OCI-LY3 (cell line): ENCODE data around the gene CDC42EP1.

Source experiments
- H2AFZ ChIP-seq: fragments of 200-600, 300-600 bp; shearing (Covaris generic); 2 replicates; pipeline ENCODE4 v1.6.0; 2014; ENCODE audit warnings: antibody characterized with exemption, low read depth, low read length
- H3K27ac ChIP-seq: fragments of 200-600, 300-600 bp; sonication (generic); 2 replicates; pipeline ENCODE4 v1.5.1; 2014; ENCODE audit warnings: mild to moderate bottlenecking, low read length, moderate library complexity, mixed read lengths
- H3K27me3 ChIP-seq: fragments of 200-600, 300-600 bp; sonication (generic); 2 replicates; pipeline ENCODE4 v1.6.1; 2014; ENCODE audit warnings: low read depth, low read length, mixed read lengths
- H3K36me3 ChIP-seq: fragments of 200-600, 300-600 bp; sonication (generic); replicated peaks from 2 replicates; pipeline ENCODE3; 2014; ENCODE audit warnings: low read depth, low read length, mixed read lengths
- H3K4me1 ChIP-seq: fragments of 300-600, 200-600 bp; sonication (generic); 2 replicates; pipeline ENCODE4 v1.6.1; 2014; ENCODE audit warnings: low read length, mixed read lengths
- H3K4me2 ChIP-seq: fragments of 200-600, 300-600 bp; sonication (generic); 2 replicates; pipeline ENCODE4 v1.6.1; 2014; ENCODE audit warnings: low read length, mixed read lengths
- H3K4me3 ChIP-seq: fragments of 300-600, 200-600 bp; sonication (generic); 2 replicates; pipeline ENCODE4 v1.5.1; 2014; ENCODE audit warnings: antibody characterized with exemption, mild to moderate bottlenecking, low read length, moderate library complexity
- H3K79me2 ChIP-seq: fragments of 300-600, 200-600 bp; shearing (Covaris generic); 2 replicates; pipeline ENCODE4 v1.6.1; 2014; ENCODE audit warnings: mild to moderate bottlenecking, low read length, mixed read lengths
- H3K9ac ChIP-seq: fragments of 300-600, 200-600 bp; shearing (Covaris generic); 2 replicates; pipeline ENCODE4 v1.6.0; 2014; ENCODE audit warnings: mild to moderate bottlenecking, low read length, moderate library complexity
- H3K9me3 ChIP-seq: fragments of 200-600, 300-600 bp; shearing (Covaris generic); 2 replicates; pipeline ENCODE4 v1.6.1; 2014; ENCODE audit warnings: low read length, mixed read lengths; ENCODE audit not compliant: insufficient read depth
- H4K20me1 ChIP-seq: fragments of 200-600, 300-600 bp; sonication (generic); 2 replicates; pipeline ENCODE4 v1.6.1; 2016; ENCODE audit warnings: low read length, mixed read lengths; ENCODE audit not compliant: insufficient read depth
- CTCF ChIP-seq: fragments of 200-600, 300-600 bp; sonication (generic); IDR thresholded peaks from 2 replicates; pipeline ENCODE4 v1.5.1; 2014; ENCODE audit warnings: antibody characterized with exemption, low read length, low read depth
- EZH2phosphoT487 ChIP-seq: fragments of 200-600 bp; shearing (Covaris generic); IDR thresholded peaks from 2 replicates; pipeline ENCODE4 v1.6.1; 2018; ENCODE audit warnings: antibody characterized with exemption, mixed run types, low read depth

Gene CDC42EP1

GRCh38 chr22:37561212-37562048, 1.1 kb downstream of the CDC42EP1 start:
- Histone ChIP-seq H4K20me1 (no peaks in the 10 kb centered on the region), H3K27me3 (peaks cover 23% of the 10 kb centered on the region), H3K79me2 (no peaks in the 10 kb centered on the region), H3K27ac (no peak overlapping the region), H3K4me2 (no peak overlapping the region), H3K9me3 (no peaks in the 10 kb centered on the region), H3K9ac (no peak overlapping the region), H3K36me3 (no peaks in the 10 kb centered on the region), H3K4me3 (no peak overlapping the region), H3K4me1 (no peaks in the 10 kb centered on the region), H2AFZ (peak overlapping the region; percentile 23; the same call in 1 of the 2 replicates)
- TF ChIP-seq CTCF (peak; percentile 64), EZH2phosphoT487 (no peak)

- peak overlapping the region; percentile 23; the same call in 1 of the 2 replicates for H2AFZ ChIP-seq
Observed at GRCh38 chr22:37562049-37562875, 2.0 kb downstream of the CDC42EP1 start.

GRCh38 chr22:37563153-37564081, 3.1 kb downstream of the CDC42EP1 start:
- H3K4me3 ChIP-seq, result no peak overlapping the region
- H3K36me3 ChIP-seq, result no peaks in the 10 kb centered on the region
- H2AFZ ChIP-seq, result no peak overlapping the region
- H3K27ac ChIP-seq, result no peak overlapping the region
- H3K4me1 ChIP-seq, result peaks cover 9% of the 10 kb centered on the region
- TF ChIP-seq CTCF, result no peak
- no peak for TF ChIP-seq EZH2phosphoT487
- no peaks in the 10 kb centered on the region for H4K20me1 ChIP-seq
- H3K79me2 ChIP-seq, result no peaks in the 10 kb centered on the region
- no peak overlapping the region for H3K9ac ChIP-seq
- peaks cover 11% of the 10 kb centered on the region for H3K27me3 ChIP-seq
- H3K9me3 ChIP-seq, result no peaks in the 10 kb centered on the region
- no peak overlapping the region for H3K4me2 ChIP-seq

More at GRCh38 chr22:37562049-37562875, 2.0 kb downstream of the CDC42EP1 start:
- Histone ChIP-seq H4K20me1 (no peaks in the 10 kb centered on the region), H3K27me3 (peaks cover 15% of the 10 kb centered on the region), H3K36me3 (no peaks in the 10 kb centered on the region), H3K9me3 (no peaks in the 10 kb centered on the region), H3K9ac (no peak overlapping the region), H3K4me1 (peaks cover 5% of the 10 kb centered on the region), H3K4me2 (no peak overlapping the region), H3K4me3 (no peak overlapping the region), H3K27ac (no peak overlapping the region), H3K79me2 (no peaks in the 10 kb centered on the region)
- TF ChIP-seq CTCF, result no peak
- no peak for TF ChIP-seq EZH2phosphoT487
